Omental fat pad (tissue), 4 donors: ENCODE results near the gene TRNT1. TPM values are rescaled to one million over a fixed set of nuclear protein-coding genes. Genes with fewer than 3 reads are reported as not detected.

Experiments used
- ATAC-seq: fragments of 150-250 bp; one replicate; pipeline ENCODE4 v1.9.1; 2016; ENCODE audit warnings: mild to moderate bottlenecking, moderate library complexity; ENCODE audit not compliant: low FRiP score
- DNase-seq: peaks from one replicate; pipeline ENCODE4 v3.0.0-alpha.2; 2019; ENCODE audit warnings: low spot score
- total RNA-seq, 4 donors: library from RNA; depleted of rRNA; stranded (reverse); fragments of >200 nt; gene quantifications; one replicate each; pipeline ENCODE4 v1.1.0, GENCODE V29; 2016
- TF ChIP-seq, protein P1 (sequence below), 3 donors: fragments of 450-650 bp; IDR thresholded peaks; one replicate each; pipeline ENCODE4 v1.5.1; 2016 to 2017; ENCODE audit warnings: antibody characterized with exemption in 3 of 3, mild to moderate bottlenecking in 3 of 3, moderate library complexity in 2 of 3

TRNT1 gene
- total RNA-seq, 4 donors from 2014 or later, result 16.0 to 42.7 (median 27.6) TPM

- ATAC-seq, result no peak
- no peak for DNase-seq
- TF ChIP-seq, protein P1, sequence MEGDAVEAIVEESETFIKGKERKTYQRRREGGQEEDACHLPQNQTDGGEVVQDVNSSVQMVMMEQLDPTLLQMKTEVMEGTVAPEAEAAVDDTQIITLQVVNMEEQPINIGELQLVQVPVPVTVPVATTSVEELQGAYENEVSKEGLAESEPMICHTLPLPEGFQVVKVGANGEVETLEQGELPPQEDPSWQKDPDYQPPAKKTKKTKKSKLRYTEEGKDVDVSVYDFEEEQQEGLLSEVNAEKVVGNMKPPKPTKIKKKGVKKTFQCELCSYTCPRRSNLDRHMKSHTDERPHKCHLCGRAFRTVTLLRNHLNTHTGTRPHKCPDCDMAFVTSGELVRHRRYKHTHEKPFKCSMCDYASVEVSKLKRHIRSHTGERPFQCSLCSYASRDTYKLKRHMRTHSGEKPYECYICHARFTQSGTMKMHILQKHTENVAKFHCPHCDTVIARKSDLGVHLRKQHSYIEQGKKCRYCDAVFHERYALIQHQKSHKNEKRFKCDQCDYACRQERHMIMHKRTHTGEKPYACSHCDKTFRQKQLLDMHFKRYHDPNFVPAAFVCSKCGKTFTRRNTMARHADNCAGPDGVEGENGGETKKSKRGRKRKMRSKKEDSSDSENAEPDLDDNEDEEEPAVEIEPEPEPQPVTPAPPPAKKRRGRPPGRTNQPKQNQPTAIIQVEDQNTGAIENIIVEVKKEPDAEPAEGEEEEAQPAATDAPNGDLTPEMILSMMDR (IDR thresholded peaks at IDR 0.05), result no peak
Observed at GRCh38 chr3:3086239-3086638, 40.5 kb upstream of the TRNT1 start.

- TF ChIP-seq, protein P1 (IDR thresholded peaks at IDR 0.05), result no peak
- DNase-seq (no peak), ATAC-seq (no peak)
Observed at GRCh38 chr3:3087279-3087678, 39.5 kb upstream of the TRNT1 start.

GRCh38 chr3:3087716-3088465 lies 38.8 kb upstream of the TRNT1 start:
- TF ChIP-seq, protein P1 (IDR thresholded peaks at IDR 0.05), result no peak
- ATAC-seq (no peak), DNase-seq (no peak)

DNA sequence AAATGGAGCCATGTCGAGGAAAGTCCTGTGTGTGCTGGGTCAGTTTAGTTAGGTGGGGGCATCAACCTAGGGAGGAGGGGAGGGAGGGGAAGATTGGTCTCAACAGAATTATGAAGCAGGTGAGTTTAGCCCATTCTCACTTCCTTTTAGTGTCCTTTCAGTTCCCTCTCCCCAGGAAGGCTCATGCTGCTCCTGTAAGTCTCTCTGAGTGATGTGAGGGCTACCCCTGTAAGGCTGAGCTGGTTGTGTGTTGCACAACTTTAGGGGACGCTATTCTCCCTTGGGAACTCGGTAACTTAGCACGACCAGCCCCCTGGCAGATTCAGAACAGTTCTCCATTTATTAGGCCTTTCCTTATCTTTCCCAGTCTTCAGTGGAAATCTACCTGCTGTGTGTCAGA lies 37.7 kb upstream of the TRNT1 start:
- DNase-seq (no peak), ATAC-seq (no peak)
- TF ChIP-seq, protein P1 (IDR thresholded peaks at IDR 0.05), result no peak

DNA sequence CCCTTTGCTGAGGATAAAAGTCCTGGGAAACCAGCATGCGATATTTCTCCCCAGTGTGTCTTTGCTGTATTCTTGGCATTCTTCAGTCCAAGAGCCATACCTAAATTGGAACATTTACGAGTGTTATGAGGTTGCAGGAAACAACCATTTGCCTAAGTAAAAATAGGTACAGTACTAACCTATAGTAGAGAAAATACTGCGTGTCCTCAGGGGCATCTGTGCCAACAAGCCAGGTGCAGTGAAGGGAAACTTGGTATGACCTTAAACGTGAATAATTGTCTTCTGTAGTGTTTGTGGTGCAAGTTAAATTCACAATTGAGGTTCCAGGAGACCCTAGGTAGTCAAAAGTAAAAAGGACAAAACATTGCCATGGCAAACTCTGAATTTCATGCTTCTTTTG lies 28.8 kb upstream of the TRNT1 start:
- TF ChIP-seq, protein P1 (IDR thresholded peaks at IDR 0.05), result no peak
- no peak for DNase-seq
- no peak for ATAC-seq

GRCh38 chr3:3101660-3102458 lies 24.9 kb upstream of the TRNT1 start:
- DNase-seq, result no peak
- no peak for ATAC-seq
- TF ChIP-seq, protein P1 (IDR thresholded peaks at IDR 0.05), result no peak
